ENCODE data around the gene PCSK4. TPM values are rescaled to one million over a fixed set of nuclear protein-coding genes. Genes with fewer than 3 reads are reported as not detected.

The PCSK4 gene
- total RNA-seq, 5 donors from 2014 or later (not counting 1 experiment from before 2014, with no cell fraction given): 5.2 to 9.8 (median 5.6) TPM

- H3K27me3 ChIP-seq (replicated peaks in 1 of 2; ENCODE audit: control insufficient read depth in 2 of 2, extremely low read depth in 1 of 2, insufficient read depth in 2 of 2, low read length in 1 of 2): peaks cover 0 to 75% of the 10 kb centered on the region in 2 experiments
These were observed 18.3 kb upstream of the PCSK4 start for GRCh38 chr19:1508507-1508856.

GRCh38 chr19:1507763-1508506, 17.8 kb upstream of the PCSK4 start:
- Mint-ChIP-seq H3K27me3 (peaks cover 0 to 5% of the 10 kb centered on the region in 2 donors), H3K4me3 (peak overlapping the region; percentile 81 to 87 (median 83)), H3K4me1 (peaks cover 17 to 31% (median 20%) of the 10 kb centered on the region in 3 donors), H3K9me3 (no peaks in the 10 kb centered on the region), H3K36me3 (no peaks in the 10 kb centered on the region), H3K27ac (peak overlapping the region; percentile 75 to 95)
- Histone ChIP-seq H3K27ac (ENCODE audit: low read length) (peak overlapping the region; percentile 62), H3K36me3 (ENCODE audit: control insufficient read depth in 2 of 2, extremely low read depth in 1 of 2, insufficient read depth in 1 of 2, low read length in 1 of 2) (no peaks in the 10 kb centered on the region), H3K9me3 (no peaks in the 10 kb centered on the region), H3K27me3 (replicated peaks in 1 of 2; ENCODE audit: control insufficient read depth in 2 of 2, extremely low read depth in 1 of 2, insufficient read depth in 2 of 2, low read length in 1 of 2) (peaks cover 0 to 80% of the 10 kb centered on the region in 2 experiments), H3K4me1 (ENCODE audit: control insufficient read depth in 1 of 2, extremely low read depth in 1 of 2, insufficient read depth in 2 of 2, low read length in 2 of 2) (peaks cover 0 to 48% of the 10 kb centered on the region in 2 experiments), H3K4me3 (ENCODE audit: control insufficient read depth in 1 of 2, extremely low read depth in 1 of 2, low read length in 1 of 2) (peak overlapping the region; percentile 30 to 54)
- peak; percentile 84 to 97 (median 92) for DNase-seq
- peak; percentile 90 to 93 (median 90) for ATAC-seq (replicated peaks in 1 of 4)
- 8% methylated on average over 37 of the region's 46 CpGs for WGBS (ENCODE audit: insufficient coverage)
- POLR2A ChIA-PET: no interaction called here
- CTCF ChIA-PET: no interaction called here

More at GRCh38 chr19:1508507-1508856, 18.3 kb upstream of the PCSK4 start:
- peak overlapping the region in 2 of 3 donors; percentile 32 to 81 for H3K4me3 Mint-ChIP-seq
- ChIA-PET CTCF (interaction anchor here in 1 of 2 donors (0.7 kb wide), 1 partner anchor 17 kb away, joined by 3 read pairs; the partner anchor contains the start of gene REEP6), POLR2A (no interaction called here)
- ATAC-seq (replicated peaks in 1 of 4) (peak in 1 of 4 experiments; percentile 0), DNase-seq (no peak)
- Histone ChIP-seq H3K9me3 (no peaks in the 10 kb centered on the region), H3K27ac (ENCODE audit: low read length) (no peak overlapping the region), H3K4me3 (ENCODE audit: control insufficient read depth in 1 of 2, extremely low read depth in 1 of 2, low read length in 1 of 2) (no peak overlapping the region), H3K4me1 (ENCODE audit: control insufficient read depth in 1 of 2, extremely low read depth in 1 of 2, insufficient read depth in 2 of 2, low read length in 2 of 2) (peaks cover 0 to 46% of the 10 kb centered on the region in 2 experiments), H3K36me3 (ENCODE audit: control insufficient read depth in 2 of 2, extremely low read depth in 1 of 2, insufficient read depth in 1 of 2, low read length in 1 of 2) (no peaks in the 10 kb centered on the region)
- H3K27me3 Mint-ChIP-seq: peaks cover 0 to 4% of the 10 kb centered on the region in 2 donors
- H3K27ac Mint-ChIP-seq: peak overlapping the region in 1 of 2 donors; percentile 58
- 32% methylated on average over 8 of the region's 12 CpGs for WGBS (ENCODE audit: insufficient coverage)
- no peaks in the 10 kb centered on the region for H3K9me3 Mint-ChIP-seq
- peaks cover 17 to 31% (median 18%) of the 10 kb centered on the region in 3 donors for H3K4me1 Mint-ChIP-seq
- no peaks in the 10 kb centered on the region for H3K36me3 Mint-ChIP-seq

GRCh38 chr19:1507192-1507660, 17.1 kb upstream of the PCSK4 start:
- ChIA-PET CTCF (no interaction called here), POLR2A (no interaction called here)
- H3K27me3 Mint-ChIP-seq: peaks cover 3 to 8% of the 10 kb centered on the region in 2 donors
- Histone ChIP-seq H3K27ac (ENCODE audit: low read length) (peak overlapping the region; percentile 43), H3K9me3 (no peaks in the 10 kb centered on the region), H3K27me3 (replicated peaks in 1 of 2; ENCODE audit: control insufficient read depth in 2 of 2, extremely low read depth in 1 of 2, insufficient read depth in 2 of 2, low read length in 1 of 2) (peaks cover 0 to 81% of the 10 kb centered on the region in 2 experiments), H3K36me3 (ENCODE audit: control insufficient read depth in 2 of 2, extremely low read depth in 1 of 2, insufficient read depth in 1 of 2, low read length in 1 of 2) (no peaks in the 10 kb centered on the region), H3K4me3 (ENCODE audit: control insufficient read depth in 1 of 2, extremely low read depth in 1 of 2, low read length in 1 of 2) (no peak overlapping the region), H3K4me1 (ENCODE audit: control insufficient read depth in 1 of 2, extremely low read depth in 1 of 2, insufficient read depth in 2 of 2, low read length in 2 of 2) (peaks cover 0 to 43% of the 10 kb centered on the region in 2 experiments)
- 81% methylated on average over 21 of the region's 23 CpGs for WGBS (ENCODE audit: insufficient coverage)
- DNase-seq: no peak
- H3K4me1 Mint-ChIP-seq: peaks cover 13 to 31% (median 25%) of the 10 kb centered on the region in 3 donors
- no peak overlapping the region for H3K27ac Mint-ChIP-seq
- ATAC-seq (replicated peaks in 1 of 4): no peak
- H3K4me3 Mint-ChIP-seq: peak overlapping the region in 1 of 3 donors; percentile 81
- no peaks in the 10 kb centered on the region for H3K36me3 Mint-ChIP-seq
- no peaks in the 10 kb centered on the region for H3K9me3 Mint-ChIP-seq

GRCh38 chr19:1505991-1506881, 16.1 kb upstream of the PCSK4 start:
- Histone ChIP-seq H3K9me3 (no peaks in the 10 kb centered on the region), H3K36me3 (ENCODE audit: control insufficient read depth in 2 of 2, extremely low read depth in 1 of 2, insufficient read depth in 1 of 2, low read length in 1 of 2) (no peaks in the 10 kb centered on the region), H3K27ac (ENCODE audit: low read length) (no peak overlapping the region), H3K4me3 (ENCODE audit: control insufficient read depth in 1 of 2, extremely low read depth in 1 of 2, low read length in 1 of 2) (no peak overlapping the region), H3K27me3 (replicated peaks in 1 of 2; ENCODE audit: control insufficient read depth in 2 of 2, extremely low read depth in 1 of 2, insufficient read depth in 2 of 2, low read length in 1 of 2) (peaks cover 0 to 75% of the 10 kb centered on the region in 2 experiments), H3K4me1 (ENCODE audit: control insufficient read depth in 1 of 2, extremely low read depth in 1 of 2, insufficient read depth in 2 of 2, low read length in 2 of 2) (peaks cover 0 to 36% of the 10 kb centered on the region in 2 experiments)
- Mint-ChIP-seq H3K4me3 (no peak overlapping the region), H3K27me3 (peaks cover 3 to 8% of the 10 kb centered on the region in 2 donors), H3K4me1 (peaks cover 11 to 28% (median 25%) of the 10 kb centered on the region in 3 donors), H3K9me3 (no peaks in the 10 kb centered on the region), H3K27ac (no peak overlapping the region), H3K36me3 (no peaks in the 10 kb centered on the region)
- DNase-seq (no peak), ATAC-seq (replicated peaks in 1 of 4) (no peak)
- 91% methylated on average over 35 of the region's 45 CpGs for WGBS (ENCODE audit: insufficient coverage)
- ChIA-PET CTCF (no interaction called here), POLR2A (interaction anchor here in 1 of 2 donors (0.5 kb wide), 1 partner anchor 1337 kb away, joined by 7 read pairs; no protein-coding TSS in a partner anchor)

GRCh38 chr19:1505012-1505411, 14.9 kb upstream of the PCSK4 start:
- DNase-seq (no peak), ATAC-seq (replicated peaks in 1 of 4) (no peak)
- H3K36me3 Mint-ChIP-seq: no peaks in the 10 kb centered on the region
- H3K9me3 Mint-ChIP-seq: no peaks in the 10 kb centered on the region
- H3K4me3 ChIP-seq (ENCODE audit: control insufficient read depth in 1 of 2, extremely low read depth in 1 of 2, low read length in 1 of 2): no peak overlapping the region
- H3K27me3 ChIP-seq (replicated peaks in 1 of 2; ENCODE audit: control insufficient read depth in 2 of 2, extremely low read depth in 1 of 2, insufficient read depth in 2 of 2, low read length in 1 of 2): peaks cover 0 to 66% of the 10 kb centered on the region in 2 experiments
- peaks cover 0 to 32% of the 10 kb centered on the region in 2 experiments for H3K4me1 ChIP-seq (ENCODE audit: control insufficient read depth in 1 of 2, extremely low read depth in 1 of 2, insufficient read depth in 2 of 2, low read length in 2 of 2)
- H3K27ac Mint-ChIP-seq: no peak overlapping the region
- 73% methylated on average over 8 of the region's 8 CpGs for WGBS (ENCODE audit: insufficient coverage)
- no peak overlapping the region for H3K4me3 Mint-ChIP-seq
- H3K27ac ChIP-seq (ENCODE audit: low read length): no peak overlapping the region
- H3K4me1 Mint-ChIP-seq: peaks cover 11 to 23% (median 23%) of the 10 kb centered on the region in 3 donors
- ChIA-PET CTCF (interaction anchor here in 1 of 2 donors (0.6 kb wide), 1 partner anchor 48 kb away, joined by 5 read pairs; no protein-coding TSS in a partner anchor), POLR2A (no interaction called here)
- H3K27me3 Mint-ChIP-seq: peaks cover 3 to 7% of the 10 kb centered on the region in 2 donors
- H3K36me3 ChIP-seq (ENCODE audit: control insufficient read depth in 2 of 2, extremely low read depth in 1 of 2, insufficient read depth in 1 of 2, low read length in 1 of 2): no peaks in the 10 kb centered on the region
- H3K9me3 ChIP-seq: no peaks in the 10 kb centered on the region
